Measurements from ENCODE around the gene ETFA.

Gene ETFA

GRCh38 chr15:76235186-76235826 lies 76.0 kb downstream of the ETFA start:
- ATAC-seq (replicated peaks; ENCODE audit: extremely low read depth, poor library complexity, severe bottlenecking) (no peak), DNase-seq (ENCODE audit: low spot score in 2 of 2) (no peak)
- no peak overlapping the region for H3K4me3 Mint-ChIP-seq
- no peak overlapping the region for H3K27ac Mint-ChIP-seq (ENCODE audit: low read depth)
- no peaks in the 10 kb centered on the region for H3K9me3 Mint-ChIP-seq
- no peaks in the 10 kb centered on the region for H3K27me3 Mint-ChIP-seq
- H3K36me3 Mint-ChIP-seq (ENCODE audit: insufficient read depth), result peaks cover 14% of the 10 kb centered on the region
- H3K4me1 Mint-ChIP-seq, result no peaks in the 10 kb centered on the region

GRCh38 chr15:76234337-76234889 lies 76.9 kb downstream of the ETFA start:
- Mint-ChIP-seq H3K36me3 (ENCODE audit: insufficient read depth) (peaks cover 16% of the 10 kb centered on the region), H3K4me3 (no peak overlapping the region), H3K9me3 (no peaks in the 10 kb centered on the region), H3K27ac (ENCODE audit: low read depth) (no peak overlapping the region), H3K27me3 (no peaks in the 10 kb centered on the region), H3K4me1 (no peaks in the 10 kb centered on the region)
- DNase-seq (ENCODE audit: low spot score in 2 of 2) (no peak), ATAC-seq (replicated peaks; ENCODE audit: extremely low read depth, poor library complexity, severe bottlenecking) (no peak)

DNA sequence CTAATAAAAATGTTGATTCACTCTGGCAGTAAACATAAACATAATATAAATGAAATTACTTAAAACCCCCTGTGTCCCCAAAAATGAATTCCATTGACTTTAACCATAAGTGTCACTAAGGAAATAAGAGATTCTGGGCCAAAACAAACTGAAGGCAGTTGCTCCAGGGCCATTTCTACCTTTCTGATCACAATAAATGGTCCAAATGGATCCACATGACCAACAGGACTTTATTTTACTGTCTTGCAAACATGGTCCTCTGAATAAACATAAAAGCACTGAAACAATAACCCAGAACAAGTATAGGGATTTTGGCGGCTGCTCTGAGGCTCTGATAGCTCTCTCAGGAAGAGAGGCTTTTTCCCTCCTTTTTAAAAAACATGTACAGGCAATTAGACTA lies 77.3 kb downstream of the ETFA start:
- DNase-seq (ENCODE audit: low spot score in 2 of 2) (no peak), ATAC-seq (replicated peaks; ENCODE audit: extremely low read depth, poor library complexity, severe bottlenecking) (no peak)
- Mint-ChIP-seq H3K36me3 (ENCODE audit: insufficient read depth) (peaks cover 17% of the 10 kb centered on the region), H3K27ac (ENCODE audit: low read depth) (no peak overlapping the region), H3K4me3 (no peak overlapping the region), H3K4me1 (no peaks in the 10 kb centered on the region), H3K27me3 (no peaks in the 10 kb centered on the region), H3K9me3 (no peaks in the 10 kb centered on the region)

DNA sequence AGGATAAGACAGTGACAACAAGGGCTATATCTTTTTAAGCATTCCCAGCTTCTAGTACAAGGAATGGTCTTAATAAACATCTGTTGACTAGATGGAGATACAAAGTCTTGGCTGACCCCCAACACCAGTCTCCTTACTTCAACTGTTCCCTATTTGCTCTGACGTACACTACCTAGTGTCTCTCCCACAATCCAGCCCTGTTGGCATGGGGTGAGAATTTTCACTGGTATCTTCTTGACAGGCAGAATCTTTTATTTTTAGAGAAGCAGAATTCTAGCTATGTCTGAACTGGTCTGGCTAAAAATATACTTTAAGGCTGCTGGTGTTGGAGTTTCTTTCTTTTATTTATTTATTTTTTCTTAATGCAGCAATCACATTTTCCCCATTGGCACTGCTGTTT lies 82.0 kb downstream of the ETFA start:
- Mint-ChIP-seq H3K27me3 (no peaks in the 10 kb centered on the region), H3K4me3 (no peak overlapping the region)
- no peak for DNase-seq (ENCODE audit: low spot score in 2 of 2)

DNA sequence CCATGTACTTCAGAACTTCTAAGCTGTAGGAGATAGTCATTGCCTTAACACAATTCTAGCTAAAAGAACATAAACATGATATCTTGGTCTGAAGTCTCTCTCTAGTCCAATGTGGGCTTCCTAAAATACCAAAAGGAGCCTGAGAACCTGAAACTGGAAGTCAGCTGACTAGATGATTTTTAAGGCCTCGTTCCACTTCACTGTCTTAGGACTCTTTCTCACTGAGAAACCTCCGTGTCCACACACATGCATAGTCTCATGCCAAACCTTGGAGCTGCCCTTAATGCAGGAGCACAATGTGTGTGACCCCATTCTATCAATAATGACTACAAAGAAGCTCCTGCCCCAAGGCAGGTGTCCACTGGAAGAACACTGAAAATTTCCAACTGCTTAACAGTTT lies 87.7 kb downstream of the ETFA start:
- H3K27ac Mint-ChIP-seq (ENCODE audit: low read depth), result no peak overlapping the region
- DNase-seq (ENCODE audit: low spot score in 2 of 2), result no peak
- H3K4me3 Mint-ChIP-seq, result no peak overlapping the region
- H3K27me3 Mint-ChIP-seq, result no peaks in the 10 kb centered on the region
- ATAC-seq (replicated peaks; ENCODE audit: extremely low read depth, poor library complexity, severe bottlenecking), result no peak
- peaks cover 7% of the 10 kb centered on the region for H3K4me1 Mint-ChIP-seq
- peaks cover 24% of the 10 kb centered on the region for H3K36me3 Mint-ChIP-seq (ENCODE audit: insufficient read depth)
- H3K9me3 Mint-ChIP-seq, result no peaks in the 10 kb centered on the region

More for the DNA sequence above, 82.0 kb downstream of the ETFA start:
- Mint-ChIP-seq H3K36me3 (ENCODE audit: insufficient read depth) (peaks cover 33% of the 10 kb centered on the region), H3K4me1 (no peaks in the 10 kb centered on the region), H3K27ac (ENCODE audit: low read depth) (no peak overlapping the region), H3K9me3 (no peaks in the 10 kb centered on the region)
- ATAC-seq (replicated peaks; ENCODE audit: extremely low read depth, poor library complexity, severe bottlenecking), result no peak

- DNase-seq (ENCODE audit: low spot score in 2 of 2) (no peak), ATAC-seq (replicated peaks; ENCODE audit: extremely low read depth, poor library complexity, severe bottlenecking) (no peak)
- no peak overlapping the region for H3K4me3 Mint-ChIP-seq
- no peaks in the 10 kb centered on the region for H3K27me3 Mint-ChIP-seq
- no peaks in the 10 kb centered on the region for H3K9me3 Mint-ChIP-seq
- peaks cover 24% of the 10 kb centered on the region for H3K36me3 Mint-ChIP-seq (ENCODE audit: insufficient read depth)
- no peak overlapping the region for H3K27ac Mint-ChIP-seq (ENCODE audit: low read depth)
- peaks cover 10% of the 10 kb centered on the region for H3K4me1 Mint-ChIP-seq
Measured at GRCh38 chr15:76222159-76222558, 89.1 kb downstream of the ETFA start.

GRCh38 chr15:76221085-76221767 lies 90.0 kb downstream of the ETFA start:
- H3K36me3 Mint-ChIP-seq (ENCODE audit: insufficient read depth), result peaks cover 27% of the 10 kb centered on the region
- no peak overlapping the region for H3K27ac Mint-ChIP-seq (ENCODE audit: low read depth)
- ATAC-seq (replicated peaks; ENCODE audit: extremely low read depth, poor library complexity, severe bottlenecking) (no peak), DNase-seq (ENCODE audit: low spot score in 2 of 2) (no peak)
- peaks cover 13% of the 10 kb centered on the region for H3K4me1 Mint-ChIP-seq
- H3K4me3 Mint-ChIP-seq, result no peak overlapping the region
- H3K27me3 Mint-ChIP-seq, result no peaks in the 10 kb centered on the region
- H3K9me3 Mint-ChIP-seq, result no peaks in the 10 kb centered on the region

DNA sequence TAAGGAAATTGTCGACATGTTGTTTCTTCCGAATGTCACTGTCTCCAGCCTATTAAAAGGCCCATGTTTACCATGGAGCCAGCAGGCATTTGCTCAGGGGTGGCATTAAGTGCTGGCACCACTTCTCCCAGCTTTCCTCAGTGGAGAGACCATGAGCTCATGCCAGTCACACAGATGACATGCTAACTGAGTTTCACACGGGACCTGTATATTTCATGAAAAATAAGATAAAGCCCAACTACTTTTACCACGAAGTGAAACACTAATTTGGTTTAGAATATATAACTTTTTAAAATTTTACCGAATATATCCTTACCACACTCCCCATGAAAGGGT lies 93.4 kb downstream of the ETFA start:
- Mint-ChIP-seq H3K4me3 (no peak overlapping the region), H3K36me3 (ENCODE audit: insufficient read depth) (peaks cover 12% of the 10 kb centered on the region), H3K9me3 (no peaks in the 10 kb centered on the region), H3K4me1 (peaks cover 13% of the 10 kb centered on the region), H3K27ac (ENCODE audit: low read depth) (peak overlapping the region; percentile 9), H3K27me3 (no peaks in the 10 kb centered on the region)
- ATAC-seq (replicated peaks; ENCODE audit: extremely low read depth, poor library complexity, severe bottlenecking) (no peak), DNase-seq (ENCODE audit: low spot score in 2 of 2) (no peak)

DNA sequence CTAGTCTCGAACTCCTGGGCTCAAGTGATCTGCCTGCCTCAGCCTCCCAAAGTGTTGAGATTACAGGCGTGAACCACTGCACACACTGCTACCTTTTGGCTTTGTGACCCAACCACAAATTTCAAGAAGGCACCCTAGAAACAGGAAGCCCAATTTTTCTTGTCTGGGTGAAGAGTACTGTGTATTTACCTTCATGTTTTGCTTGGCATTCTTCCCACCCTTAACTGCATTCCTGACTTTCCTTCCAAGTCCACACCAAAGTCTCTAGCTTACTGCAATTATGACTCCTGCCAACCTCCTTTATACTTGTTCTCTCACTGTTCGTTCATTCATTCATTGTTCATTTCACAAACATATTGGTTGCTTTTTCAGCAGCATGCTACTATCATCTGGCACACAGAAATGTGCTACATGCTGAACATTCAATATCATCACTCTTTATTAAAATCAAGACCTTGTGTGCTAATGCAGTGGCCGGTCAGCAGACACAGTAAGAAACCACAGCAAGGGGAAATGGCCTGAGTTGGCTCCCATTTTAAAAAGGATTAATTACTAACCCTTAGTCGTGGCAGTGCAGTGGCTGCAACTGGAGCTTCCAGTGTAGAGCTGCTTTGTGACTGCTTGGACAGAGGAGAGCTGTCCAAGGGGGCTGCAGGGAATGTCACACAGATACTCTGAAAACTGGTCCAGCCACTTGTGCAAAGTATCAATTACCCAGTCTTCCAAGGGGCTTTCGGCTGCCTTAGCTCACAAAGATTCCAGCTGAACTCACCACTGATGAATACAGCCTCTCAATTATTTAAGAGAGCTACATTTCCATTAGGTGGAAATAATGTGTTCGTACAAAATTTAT lies 94.0 kb downstream of the ETFA start:
- DNase-seq (ENCODE audit: low spot score in 2 of 2) (no peak), ATAC-seq (replicated peaks; ENCODE audit: extremely low read depth, poor library complexity, severe bottlenecking) (no peak)
- H3K9me3 Mint-ChIP-seq, result no peaks in the 10 kb centered on the region
- no peak overlapping the region for H3K4me3 Mint-ChIP-seq
- H3K27ac Mint-ChIP-seq (ENCODE audit: low read depth), result no peak overlapping the region
- H3K4me1 Mint-ChIP-seq, result peaks cover 13% of the 10 kb centered on the region
- H3K27me3 Mint-ChIP-seq, result no peaks in the 10 kb centered on the region
- H3K36me3 Mint-ChIP-seq (ENCODE audit: insufficient read depth), result peaks cover 15% of the 10 kb centered on the region

GRCh38 chr15:76215634-76216033 lies 95.6 kb downstream of the ETFA start:
- H3K9me3 Mint-ChIP-seq, result no peaks in the 10 kb centered on the region
- DNase-seq (ENCODE audit: low spot score in 2 of 2), result no peak
- no peaks in the 10 kb centered on the region for H3K27me3 Mint-ChIP-seq
- H3K27ac Mint-ChIP-seq (ENCODE audit: low read depth), result peak overlapping the region; percentile 9
- peaks cover 13% of the 10 kb centered on the region for H3K4me1 Mint-ChIP-seq
- ATAC-seq (replicated peaks; ENCODE audit: extremely low read depth, poor library complexity, severe bottlenecking), result no peak
- no peak overlapping the region for H3K4me3 Mint-ChIP-seq
- H3K36me3 Mint-ChIP-seq (ENCODE audit: insufficient read depth), result peaks cover 18% of the 10 kb centered on the region

DNA sequence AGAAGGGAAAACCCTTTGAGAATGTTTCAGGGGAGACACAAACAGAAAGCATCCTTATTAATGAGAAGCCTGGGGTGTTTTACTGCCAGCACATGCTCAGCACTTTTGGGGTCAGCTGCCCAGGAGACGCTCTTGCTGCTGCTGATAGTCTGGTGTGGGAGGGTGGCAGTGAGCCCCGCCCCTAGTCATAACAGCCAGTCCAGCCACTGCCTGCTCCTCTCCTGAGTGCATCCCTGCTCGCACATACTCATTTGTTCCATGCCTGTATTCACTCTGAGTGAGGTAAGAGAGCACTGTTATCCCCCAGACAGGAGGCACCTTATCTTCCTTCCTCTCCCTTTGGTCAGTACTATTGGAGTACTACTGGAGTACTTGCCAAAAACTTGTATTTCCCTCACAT lies 101.3 kb downstream of the ETFA start:
- H3K9me3 Mint-ChIP-seq, result no peaks in the 10 kb centered on the region
- no peak overlapping the region for H3K27ac Mint-ChIP-seq (ENCODE audit: low read depth)
- H3K27me3 Mint-ChIP-seq, result no peaks in the 10 kb centered on the region
- no peak overlapping the region for H3K4me3 Mint-ChIP-seq
- no peaks in the 10 kb centered on the region for H3K4me1 Mint-ChIP-seq
- DNase-seq (ENCODE audit: low spot score in 2 of 2) (no peak), ATAC-seq (replicated peaks; ENCODE audit: extremely low read depth, poor library complexity, severe bottlenecking) (no peak)
- H3K36me3 Mint-ChIP-seq (ENCODE audit: insufficient read depth), result peaks cover 11% of the 10 kb centered on the region

DNA sequence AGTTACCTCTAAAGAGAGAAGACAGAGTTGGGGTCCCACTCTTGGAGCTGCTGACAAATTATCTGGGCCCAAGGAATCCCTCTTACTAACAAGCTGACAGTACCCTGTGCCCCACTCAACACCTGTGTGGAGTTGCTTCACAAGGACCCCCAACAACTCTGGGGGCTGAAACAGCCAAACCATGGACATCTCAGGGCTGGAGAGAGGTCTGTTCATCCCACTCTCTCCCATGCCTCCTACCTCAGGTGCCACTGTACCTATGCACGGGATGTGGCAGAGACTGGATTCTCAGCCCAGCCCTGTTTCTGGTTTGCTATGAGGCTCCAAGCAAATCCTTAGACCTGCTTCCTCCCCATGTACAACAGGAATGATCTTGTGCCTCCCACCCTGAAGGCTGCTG lies 101.7 kb downstream of the ETFA start:
- Mint-ChIP-seq H3K9me3 (no peaks in the 10 kb centered on the region), H3K27me3 (no peaks in the 10 kb centered on the region), H3K4me3 (no peak overlapping the region), H3K4me1 (no peaks in the 10 kb centered on the region), H3K27ac (ENCODE audit: low read depth) (no peak overlapping the region), H3K36me3 (ENCODE audit: insufficient read depth) (peaks cover 12% of the 10 kb centered on the region)
- ATAC-seq (replicated peaks; ENCODE audit: extremely low read depth, poor library complexity, severe bottlenecking) (no peak), DNase-seq (ENCODE audit: low spot score in 2 of 2) (no peak)
